GM23248 (cell line): ENCODE results near the gene CRTC2. TPM values are rescaled to one million over a fixed set of nuclear protein-coding genes. Genes with fewer than 3 reads are reported as not detected.

Source experiments
- DNase-seq: peaks from one replicate; pipeline ENCODE4 v3.0.0-alpha.2; 2015
- H2AFZ ChIP-seq: fragments of 200-600 bp; sonication (generic); 2 replicates; pipeline ENCODE4 v1.6.1; 2016; ENCODE audit warnings: antibody characterized with exemption
- H3F3A ChIP-seq: fragments of 200-600 bp; sonication (generic); 2 replicates; pipeline ENCODE4 v1.6.1; 2016; ENCODE audit warnings: mild to moderate bottlenecking, antibody characterized with exemption, mixed run types; ENCODE audit not compliant: insufficient read depth
- H3K27ac ChIP-seq: fragments of 200-600 bp; sonication (generic); 2 replicates; pipeline ENCODE4 v1.5.1; 2016; ENCODE audit warnings: mild to moderate bottlenecking
- H3K27me3 ChIP-seq: fragments of 200-600 bp; sonication (generic); replicated peaks from 2 replicates; pipeline ENCODE4 v1.6.1; 2016; ENCODE audit warnings: mild to moderate bottlenecking; ENCODE audit not compliant: insufficient read depth
- H3K36me3 ChIP-seq: fragments of 200-600 bp; sonication (generic); 2 replicates; pipeline ENCODE4 v1.6.1; 2016; ENCODE audit warnings: low read depth, mild to moderate bottlenecking
- H3K4me1 ChIP-seq: fragments of 200-600 bp; sonication (generic); 2 replicates; pipeline ENCODE4 v1.6.1; 2016; ENCODE audit warnings: mild to moderate bottlenecking; ENCODE audit not compliant: insufficient read depth
- H3K4me2 ChIP-seq: fragments of 200-600 bp; sonication (generic); one replicate; pipeline ENCODE4 v1.6.1; 2016; ENCODE audit warnings: mild to moderate bottlenecking; ENCODE audit not compliant: unreplicated experiment
- H3K4me3 ChIP-seq: fragments of 200-600 bp; sonication (generic); 2 replicates; pipeline ENCODE4 v1.5.1; 2016; ENCODE audit warnings: mild to moderate bottlenecking
- H3K79me2 ChIP-seq: fragments of 200-600 bp; sonication (generic); 2 replicates; pipeline ENCODE4 v1.6.1; 2016; ENCODE audit warnings: mild to moderate bottlenecking; ENCODE audit not compliant: insufficient read depth
- H3K9ac ChIP-seq: fragments of 200-600 bp; sonication (generic); 2 replicates; pipeline ENCODE4 v1.6.1; 2016; ENCODE audit warnings: mild to moderate bottlenecking
- H3K9me2 ChIP-seq: fragments of 200-600 bp; sonication (generic); 2 replicates; pipeline ENCODE4 v1.6.1; 2016; ENCODE audit warnings: mixed run types, mild to moderate bottlenecking, moderate library complexity; ENCODE audit not compliant: insufficient read depth
- H3K9me3 ChIP-seq: fragments of 200-600 bp; sonication (generic); one replicate; pipeline ENCODE4 v1.6.1; 2017; ENCODE audit warnings: low read depth
- H4K20me1 ChIP-seq: fragments of 200-600 bp; sonication (generic); 2 replicates; pipeline ENCODE4 v1.6.0; 2016; ENCODE audit not compliant: insufficient read depth
- EZH2 ChIP-seq: fragments of 200-600 bp; sonication (generic); IDR thresholded peaks from 2 replicates; pipeline ENCODE4 v1.6.1; 2018; ENCODE audit warnings: antibody characterized with exemption, mild to moderate bottlenecking; ENCODE audit not compliant: insufficient read depth, poor library complexity, severe bottlenecking
- EZH2phosphoT487 ChIP-seq: fragments of 200-600 bp; sonication (generic); IDR thresholded peaks from 2 replicates; pipeline ENCODE4 v1.6.1; 2018; ENCODE audit warnings: antibody characterized with exemption, moderate library complexity, mild to moderate bottlenecking, low read depth; ENCODE audit not compliant: insufficient read depth
- WGBS, 2 experiments: methylation state at CpG; one replicate each; pipeline ENCODE4 v1.1.6; 2015 to 2017; ENCODE audit warnings: low lambda C conversion rate in 2 of 2, low coverage in 1 of 2; ENCODE audit errors: missing lambda C conversion rate in 2 of 2; 5-methylcytosine and 5-hydroxymethylcytosine counted together
- in situ Hi-C: fragments of 300-500 bp; cut with MboI; formaldehyde crosslinking; loops from 2 replicates; pipeline ENCODE4 v1.15.0; 2020
- polyA plus RNA-seq: library from polyadenylated mRNA; unstranded; fragments of >200 nt; fragmentation: Nextera tagmentation; extraction: Ambion mirVana; gene quantifications from 2 replicates; pipeline ENCODE4 v1.2.1, GENCODE V29; 2016
- total RNA-seq: library from RNA; depleted of rRNA; stranded (reverse); fragments of >200 nt; shearing (Covaris generic); gene quantifications from 2 replicates; pipeline ENCODE4 v1.2.3, GENCODE V29; 2014

Gene CRTC2
- total and polyA plus RNA-seq, 2 experiments from 2014 or later, result 7.5 to 21.0 TPM

GRCh38 chr1:153977250-153978240, 19.1 kb upstream of the CRTC2 start, which contains the start of gene JTB:
Gene JTB, minus strand, starts transcription at chr1:153977674. Its CDS starts 422 bp downstream, at chr1:153977252.
- H3K4me2 ChIP-seq, result peak within 1 kb of the TSS; percentile 95
- peaks cover 17% of the 10 kb centered on the region for H3K4me1 ChIP-seq
- peak within 1 kb of the TSS; percentile 74 for H3K27ac ChIP-seq
- no peaks in the 10 kb centered on the region for H3K9me3 ChIP-seq
- peaks cover 41% of the 10 kb centered on the region for H3F3A ChIP-seq
- peak within 1 kb of the TSS; percentile 90 for H2AFZ ChIP-seq
- in situ Hi-C loops, result no loop called here
- peaks cover 43% of the 10 kb centered on the region for H3K79me2 ChIP-seq
- no peak for TF ChIP-seq EZH2
- TF ChIP-seq EZH2phosphoT487, result no peak
- H3K9ac ChIP-seq, result peak within 1 kb of the TSS; percentile 92
- DNase-seq, result peak; percentile 96
- no peaks in the 10 kb centered on the region for H4K20me1 ChIP-seq
- WGBS, 2 experiments, result 1 to 2% methylated on average over 58 to 75 of the region's 75 CpGs
- H3K27me3 ChIP-seq, result no peaks in the 10 kb centered on the region
- peak within 1 kb of the TSS; percentile 84 for H3K4me3 ChIP-seq
- peaks cover 27% of the 10 kb centered on the region for H3K36me3 ChIP-seq
- H3K9me2 ChIP-seq, result no peaks in the 10 kb centered on the region

DNA sequence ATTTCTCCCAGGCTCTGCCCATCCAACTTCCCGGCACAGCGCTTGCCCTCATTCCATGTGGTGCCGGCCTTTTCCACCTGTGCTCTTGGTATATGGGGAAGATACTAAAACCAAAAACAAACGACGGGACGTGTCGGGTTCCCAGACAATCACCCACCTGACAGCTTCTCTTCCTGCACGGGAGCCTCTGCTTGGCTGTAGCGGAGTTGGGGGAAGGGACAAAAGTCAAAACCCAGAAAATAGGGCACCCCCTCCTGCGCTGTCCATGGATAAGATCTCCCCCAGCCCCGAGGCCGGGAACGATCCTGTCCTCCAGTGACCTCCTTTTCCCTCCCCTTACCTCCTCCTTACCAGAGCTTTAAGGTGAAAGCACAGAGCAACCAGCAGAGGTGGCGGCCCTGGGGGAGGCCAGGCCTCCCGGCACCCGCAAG, 18.4 kb upstream of the CRTC2 start:
- Histone ChIP-seq H3K36me3 (peaks cover 27% of the 10 kb centered on the region), H3K9ac (peak overlapping the region; percentile 92), H3K9me2 (no peaks in the 10 kb centered on the region), H3K27ac (peak overlapping the region; percentile 74), H3K27me3 (no peaks in the 10 kb centered on the region), H3K4me3 (peak overlapping the region; percentile 84), H3F3A (peaks cover 39% of the 10 kb centered on the region), H4K20me1 (no peaks in the 10 kb centered on the region), H3K9me3 (no peaks in the 10 kb centered on the region), H3K4me2 (peak overlapping the region; percentile 82), H3K4me1 (peaks cover 17% of the 10 kb centered on the region), H2AFZ (peak overlapping the region; percentile 90), H3K79me2 (peaks cover 36% of the 10 kb centered on the region)
- 0 to 2% methylated on average over 16 of the region's 16 CpGs for WGBS, 2 experiments
- TF ChIP-seq EZH2phosphoT487 (no peak), EZH2 (no peak)
- DNase-seq, result no peak
- in situ Hi-C loops, result no loop called here

DNA sequence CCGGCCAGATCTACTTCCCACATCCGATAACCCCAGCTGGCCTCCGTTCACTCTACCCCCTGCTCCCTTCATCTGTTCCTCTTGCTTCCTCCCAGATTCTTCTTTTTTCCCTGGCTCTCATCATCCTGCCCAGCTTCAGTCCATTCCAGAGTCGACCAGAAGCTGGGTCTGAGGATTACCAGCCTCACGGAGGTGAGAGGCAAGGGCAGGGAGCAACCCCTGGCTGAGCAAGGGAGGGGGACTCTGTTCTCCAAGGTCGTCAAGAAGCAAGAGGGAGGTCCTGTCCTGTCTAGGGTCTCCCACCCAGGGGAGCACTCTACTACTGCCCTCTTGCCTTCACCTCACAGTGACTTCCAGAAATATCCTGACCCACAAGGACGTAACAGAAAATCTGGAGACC, 15.1 kb upstream of the CRTC2 start:
- Histone ChIP-seq H3K79me2 (peaks cover 21% of the 10 kb centered on the region), H2AFZ (no peak overlapping the region)

GRCh38 chr1:153973071-153973470, 14.7 kb upstream of the CRTC2 start:
- H3K9me2 ChIP-seq, result no peaks in the 10 kb centered on the region
- H3F3A ChIP-seq, result peaks cover 13% of the 10 kb centered on the region
- in situ Hi-C loops, result no loop called here
- peaks cover 20% of the 10 kb centered on the region for H3K36me3 ChIP-seq
- no peak for TF ChIP-seq EZH2phosphoT487
- no peak for TF ChIP-seq EZH2
- WGBS, 2 experiments, result 74 to 75% methylated on average over 3 of the region's 3 CpGs
- H3K79me2 ChIP-seq, result peaks cover 21% of the 10 kb centered on the region
- no peaks in the 10 kb centered on the region for H3K27me3 ChIP-seq
- no peak overlapping the region for H3K4me3 ChIP-seq
- H4K20me1 ChIP-seq, result no peaks in the 10 kb centered on the region
- no peak overlapping the region for H3K4me2 ChIP-seq
- H2AFZ ChIP-seq, result no peak overlapping the region
- H3K4me1 ChIP-seq, result peaks cover 16% of the 10 kb centered on the region
- H3K9ac ChIP-seq, result no peak overlapping the region
- H3K27ac ChIP-seq, result no peak overlapping the region
- no peaks in the 10 kb centered on the region for H3K9me3 ChIP-seq
- DNase-seq, result no peak

More for the DNA sequence above, 15.1 kb upstream of the CRTC2 start:
- in situ Hi-C loops, result no loop called here
- no peak overlapping the region for H3K4me2 ChIP-seq
- H3K4me3 ChIP-seq, result no peak overlapping the region
- H4K20me1 ChIP-seq, result no peaks in the 10 kb centered on the region
- H3K4me1 ChIP-seq, result peaks cover 17% of the 10 kb centered on the region
- TF ChIP-seq EZH2 (no peak), EZH2phosphoT487 (no peak)
- no peak for DNase-seq
- 71 to 72% methylated on average over 7 of the region's 7 CpGs for WGBS, 2 experiments
- H3K9me3 ChIP-seq, result no peaks in the 10 kb centered on the region
- H3F3A ChIP-seq, result peaks cover 18% of the 10 kb centered on the region
- H3K27me3 ChIP-seq, result no peaks in the 10 kb centered on the region
- H3K9me2 ChIP-seq, result no peaks in the 10 kb centered on the region
- H3K27ac ChIP-seq, result no peak overlapping the region
- no peak overlapping the region for H3K9ac ChIP-seq
- peaks cover 20% of the 10 kb centered on the region for H3K36me3 ChIP-seq
